HepG2 (cell line): ENCODE results near the gene HNRNPA1. TPM values are rescaled to one million over a fixed set of nuclear protein-coding genes. Genes with fewer than 3 reads are reported as not detected.

Experiments used
- ARID3A ChIP-seq: IDR thresholded peaks from 2 replicates; pipeline ENCODE4 v1.6.1; 2012; ENCODE audit warnings: low read depth, low read length, improper control_type of control experiment
- ATF5 ChIP-seq: sonication (generic); formaldehyde crosslinking; IDR thresholded peaks from 2 replicates; pipeline ENCODE4 v1.4.0; 2020; ENCODE audit warnings: mild to moderate bottlenecking, low read depth, missing genetic modification reagents
- CTCF ChIP-seq: sonication (generic); formaldehyde crosslinking; IDR thresholded peaks from 2 replicates; pipeline ENCODE4 v1.5.0; 2020; ENCODE audit warnings: mild to moderate bottlenecking, missing genetic modification reagents, moderate library complexity
- KLF11 ChIP-seq: IDR thresholded peaks from 2 replicates; pipeline ENCODE4 v1.6.1; 2016; ENCODE audit warnings: missing compliant biosample characterization
- MEF2D ChIP-seq: sonication (generic); formaldehyde crosslinking; IDR thresholded peaks from 2 replicates; pipeline ENCODE4 v1.5.1; 2020; ENCODE audit warnings: mild to moderate bottlenecking, missing genetic modification reagents
- MEIS2 ChIP-seq: sonication (generic); formaldehyde crosslinking; IDR thresholded peaks from 2 replicates; pipeline ENCODE4 v1.9.0; 2021; ENCODE audit warnings: mild to moderate bottlenecking, missing genetic modification reagents
- NRL ChIP-seq: sonication (generic); formaldehyde crosslinking; IDR thresholded peaks from 2 replicates; pipeline ENCODE4 v1.5.0; 2020; ENCODE audit warnings: missing genetic modification reagents, mild to moderate bottlenecking, moderate library complexity, borderline replicate concordance
- ONECUT2 ChIP-seq: sonication (generic); formaldehyde crosslinking; IDR thresholded peaks from 2 replicates; pipeline ENCODE4 v1.4.0; 2020; ENCODE audit warnings: missing genetic modification reagents
- POLR2A ChIP-seq, 2 experiments: IDR thresholded peaks; 2 replicates each; pipeline ENCODE4 v1.6.1; 2011; ENCODE audit warnings: low read depth in 2 of 2, low read length in 2 of 2, mild to moderate bottlenecking in 1 of 2, moderate library complexity in 1 of 2; ENCODE audit not compliant: insufficient read depth in 1 of 2
- POLR2AphosphoS2 ChIP-seq: IDR thresholded peaks from 2 replicates; pipeline ENCODE4 v1.6.1; 2011; ENCODE audit warnings: low read depth, low read length, improper control_type of control experiment
- PTBP1 ChIP-seq: fragments of 200-400 bp; formaldehyde crosslinking; IDR thresholded peaks from 2 replicates; pipeline ENCODE4 v1.6.1; 2018; ENCODE audit warnings: low read length, low read depth; ENCODE audit not compliant: poor library complexity, severe bottlenecking
- REPIN1 ChIP-seq: sonication (generic); formaldehyde crosslinking; IDR thresholded peaks from 2 replicates; pipeline ENCODE4 v1.8.0; 2022; ENCODE audit warnings: missing genetic modification reagents, low read depth, mild to moderate bottlenecking, borderline replicate concordance
- SUZ12 ChIP-seq: fragments of 150-350 bp; IDR thresholded peaks from 2 replicates; pipeline ENCODE4 v1.6.1; 2014; ENCODE audit warnings: low read depth, low read length
- ZMAT3 ChIP-seq: sonication (generic); formaldehyde crosslinking; conservative IDR thresholded peaks from 2 replicates; pipeline ENCODE4 v1.7.0; 2021; ENCODE audit warnings: missing genetic modification reagents
- ZNF331 ChIP-seq: sonication (generic); formaldehyde crosslinking; IDR thresholded peaks from 2 replicates; pipeline ENCODE4 v1.4.0; 2020; ENCODE audit warnings: missing genetic modification reagents
- ZNF343 ChIP-seq: sonication (generic); formaldehyde crosslinking; IDR thresholded peaks from 2 replicates; pipeline ENCODE4 v1.4.0; 2020; ENCODE audit warnings: mild to moderate bottlenecking, missing genetic modification reagents
- ZNF512 ChIP-seq: sonication (generic); formaldehyde crosslinking; IDR thresholded peaks from 2 replicates; pipeline ENCODE4 v1.4.0; 2020; ENCODE audit warnings: mild to moderate bottlenecking, missing genetic modification reagents
- ZNF574 ChIP-seq: sonication (generic); formaldehyde crosslinking; IDR thresholded peaks from 2 replicates; pipeline ENCODE4 v1.4.0; 2020; ENCODE audit warnings: missing genetic modification reagents
- ZNF619 ChIP-seq: sonication (generic); formaldehyde crosslinking; IDR thresholded peaks from 2 replicates; pipeline ENCODE4 v1.4.0; 2020; ENCODE audit warnings: mild to moderate bottlenecking, missing genetic modification reagents
- ZNF749 ChIP-seq: sonication (generic); formaldehyde crosslinking; IDR thresholded peaks from 2 replicates; pipeline ENCODE4 v1.8.0; 2022; ENCODE audit warnings: mild to moderate bottlenecking, missing genetic modification reagents, moderate library complexity, borderline replicate concordance
- ZNF766 ChIP-seq: sonication (generic); formaldehyde crosslinking; IDR thresholded peaks from 2 replicates; pipeline ENCODE4 v1.5.0; 2020; ENCODE audit warnings: missing genetic modification reagents, borderline replicate concordance
- ZSCAN29 ChIP-seq: sonication (generic); formaldehyde crosslinking; conservative IDR thresholded peaks from 2 replicates; pipeline ENCODE4 v1.4.0; 2020; ENCODE audit warnings: mild to moderate bottlenecking, missing genetic modification reagents
- polyA plus RNA-seq, 8 experiments: library from polyadenylated mRNA; depleted of rRNA in 3 of 8; stranded (reverse) in 7 of 8; unstranded in 1 of 8; fragments of >200 nt; fragmentation: Illumina TruSeq in 4 of 8; extraction: Trizol in 4 of 8; gene quantifications; 2 replicates each; pipeline versions ENCODE4 v1.2.1 to v1.2.3, GENCODE V29; 2011 to 2016; ENCODE audit warnings: low read depth in 4 of 8, missing spikeins in 1 of 8, mixed read lengths in 1 of 8; ENCODE audit not compliant: insufficient read depth in 1 of 8
- total RNA-seq, 5 experiments: library from RNA; depleted of rRNA; stranded (reverse); fragments of >200 nt; fragmentation: Illumina TruSeq; extraction: Trizol; gene quantifications; 2 replicates each; pipeline ENCODE4 v1.2.3, GENCODE V29; 2016; ENCODE audit warnings: low read depth in 1 of 5

HNRNPA1 gene
- total and polyA plus RNA-seq, 2 of the 13 experiments (the other 11 are each of a cell fraction or from before 2014, with no cell fraction given), result 535 to 1,820 TPM

GRCh38 chr12:54287261-54288157, 7.0 kb downstream of the HNRNPA1 start (continued):
- TF ChIP-seq NRL (CRISPR knock-in tag) (no peak), ARID3A (no peak), ZNF766 (no peak), ZNF331 (no peak), POLR2A (IDR thresholded peaks at IDR 0.05; ENCODE audit: insufficient read depth in 1 of 2, low read depth in 2 of 2, low read length in 2 of 2) (peak; percentile 69 to 93), ATF5 (CRISPR knock-in tag) (no peak), MEIS2 (CRISPR knock-in tag) (no peak), SUZ12 (no peak), POLR2AphosphoS2 (peak; percentile 95), CTCF (CRISPR knock-in tag) (no peak), ZMAT3 (CRISPR knock-in tag) (no peak), ZNF574 (no peak), ZNF749 (CRISPR knock-in tag) (peak; percentile 47; the same call in 1 of the 2 replicates), ZNF343 (CRISPR knock-in tag) (no peak), PTBP1 (no peak), ZSCAN29 (CRISPR knock-in tag) (no peak), ZNF619 (CRISPR knock-in tag) (no peak), KLF11 (no peak), MEF2D (CRISPR knock-in tag) (no peak), REPIN1 (CRISPR knock-in tag) (peak; percentile 35; the same call in 1 of the 2 replicates), ZNF512 (CRISPR knock-in tag) (no peak), ONECUT2 (no peak)
